ENCODE measurements around the gene UEVLD.
"Not testable (repeated sequence)": the region's sequence is repeated elsewhere in the genome, so short reads cannot be mapped to it uniquely, and the experiment has no call there.

Gene UEVLD

GRCh38 chr11:18588297-18589252, at the start of gene UEVLD:
Gene UEVLD (minus strand): TSS chr11:18588734. CDS start chr11:18588654, 80 bp downstream.
- DNase-seq (ENCODE audit: low spot score) (peak; percentile 94), FAIRE-seq (no peak)

- FAIRE-seq (peak; percentile 80), DNase-seq (ENCODE audit: low spot score) (peak; percentile 97)
Observed at GRCh38 chr11:18634140-18635032, 45.9 kb upstream of the UEVLD start, which contains the start of gene SPTY2D1. Gene SPTY2D1 (minus strand): TSS chr11:18634342. CDS start chr11:18634257, 85 bp downstream.

- FAIRE-seq, result no peak
- DNase-seq (ENCODE audit: low spot score), result no peak
Observed at GRCh38 chr11:18633256-18634139, 45.0 kb upstream of the UEVLD start.

GRCh38 chr11:18632841-18633240, 44.3 kb upstream of the UEVLD start:
- FAIRE-seq (no peak), DNase-seq (ENCODE audit: low spot score) (no peak)

GRCh38 chr11:18624161-18624560, 35.6 kb upstream of the UEVLD start:
- no peak for DNase-seq (ENCODE audit: low spot score)
- FAIRE-seq, result no peak

- FAIRE-seq (no peak), DNase-seq (ENCODE audit: low spot score) (no peak)
Observed at GRCh38 chr11:18623707-18624106, 35.2 kb upstream of the UEVLD start.

GRCh38 chr11:18618342-18619025, 29.9 kb upstream of the UEVLD start:
- no peak for DNase-seq (ENCODE audit: low spot score)
- FAIRE-seq, result no peak

GRCh38 chr11:18617688-18618341, 29.3 kb upstream of the UEVLD start:
- DNase-seq (ENCODE audit: low spot score) (no peak), FAIRE-seq (no peak)

- no peak for FAIRE-seq
Observed at GRCh38 chr11:18615628-18616392, 27.3 kb upstream of the UEVLD start.

GRCh38 chr11:18614667-18615066, 26.1 kb upstream of the UEVLD start:
- DNase-seq (ENCODE audit: low spot score), result no peak
- no peak for FAIRE-seq

More at GRCh38 chr11:18615628-18616392, 27.3 kb upstream of the UEVLD start:
- no peak for DNase-seq (ENCODE audit: low spot score)

GRCh38 chr11:18612394-18612793, 23.9 kb upstream of the UEVLD start:
- FAIRE-seq, result no peak

GRCh38 chr11:18611196-18611595, 22.7 kb upstream of the UEVLD start:
- FAIRE-seq, result no peak

More at GRCh38 chr11:18612394-18612793, 23.9 kb upstream of the UEVLD start:
- no peak for DNase-seq (ENCODE audit: low spot score)

GRCh38 chr11:18608376-18608775, 19.8 kb upstream of the UEVLD start:
- FAIRE-seq (no peak), DNase-seq (ENCODE audit: low spot score) (no peak)

More at GRCh38 chr11:18611196-18611595, 22.7 kb upstream of the UEVLD start:
- no peak for DNase-seq (ENCODE audit: low spot score)

- FAIRE-seq, result no peak
Observed at GRCh38 chr11:18600915-18601569, 12.5 kb upstream of the UEVLD start.

GRCh38 chr11:18599739-18600230, 11.3 kb upstream of the UEVLD start, which contains the start of gene MISFA:
Gene MISFA (plus strand): TSS chr11:18599789. CDS start chr11:18599929, 140 bp downstream.
- no peak for FAIRE-seq
- DNase-seq (ENCODE audit: low spot score), result no peak

More at GRCh38 chr11:18600915-18601569, 12.5 kb upstream of the UEVLD start:
- DNase-seq (ENCODE audit: low spot score), result no peak

GRCh38 chr11:18594999-18595749, 6.6 kb upstream of the UEVLD start:
- no peak for DNase-seq (ENCODE audit: low spot score)
- FAIRE-seq, result no peak

- DNase-seq (ENCODE audit: low spot score); FAIRE-seq: not testable (repeated sequence)
Observed at GRCh38 chr11:18594088-18594487, 5.6 kb upstream of the UEVLD start.

Data from urothelium cell line (cell line).